Tibial nerve (tissue), 4 donors: Measurements from ENCODE around the gene FAM163B. TPM values are rescaled to one million over a fixed set of nuclear protein-coding genes. Genes with fewer than 3 reads are reported as not detected.
"Not testable (repeated sequence)": the region's sequence is repeated elsewhere in the genome, so short reads cannot be mapped to it uniquely, and the experiment has no call there.

ENCODE experiments used
- DNase-seq, 2 donors: peaks; one replicate each; pipeline ENCODE4 v3.0.0-alpha.2; 2019; ENCODE audit warnings: low spot score in 2 of 2
- H3K27ac ChIP-seq, 4 donors: fragments of 200-600 bp; sonication (generic) in 3 of 4; one replicate each; pipeline ENCODE4 v1.5.1; 2017 to 2019; ENCODE audit warnings: mild to moderate bottlenecking in 1 of 4
- H3K27me3 ChIP-seq, 2 donors: fragments of 200-600 bp; sonication (generic) in 1 of 2; one replicate each; pipeline versions ENCODE4 v1.5.1 to v1.6.0; 2017 to 2019
- H3K36me3 ChIP-seq, 3 donors: fragments of 200-600 bp; sonication (generic); one replicate each; pipeline ENCODE4 v1.5.1; 2018 to 2019
- H3K4me1 ChIP-seq, 4 donors: fragments of 200-600 bp; sonication (generic) in 3 of 4; one replicate each; pipeline ENCODE4 v1.5.1; 2017 to 2019
- H3K4me3 ChIP-seq, 4 donors: fragments of 200-600 bp; sonication (generic) in 3 of 4; one replicate each; pipeline ENCODE4 v1.5.1; 2017 to 2019; ENCODE audit warnings: mild to moderate bottlenecking in 1 of 4, moderate library complexity in 1 of 4
- H3K9me3 ChIP-seq, 4 donors: fragments of 200-600 bp; sonication (generic) in 3 of 4; one replicate each; pipeline ENCODE4 v1.5.1; 2017 to 2019
- CTCF ChIP-seq, 5 experiments: fragments of 200-600 bp in 3 of 5; fragments of 450-650 bp in 2 of 5; sonication (generic) in 3 of 5; IDR thresholded peaks; one replicate each; pipeline ENCODE4 v1.5.1; 2016 to 2019; ENCODE audit warnings: antibody characterized with exemption in 5 of 5, mild to moderate bottlenecking in 3 of 5, moderate library complexity in 2 of 5
- EP300 ChIP-seq, 2 donors: sonication (generic); formaldehyde crosslinking; IDR thresholded peaks; one replicate each; pipeline ENCODE4 v1.6.1; 2017; ENCODE audit warnings: antibody characterized with exemption in 2 of 2, mild to moderate bottlenecking in 1 of 2
- POLR2A ChIP-seq, 2 donors: fragments of 450-650 bp; IDR thresholded peaks; one replicate each; pipeline ENCODE4 v1.6.1; 2017; ENCODE audit warnings: antibody characterized with exemption in 2 of 2, mild to moderate bottlenecking in 2 of 2, moderate library complexity in 2 of 2
- WGBS, 2 donors: methylation state at CpG; one replicate each; pipeline ENCODE4 v1.1.5; 2018; 5-methylcytosine and 5-hydroxymethylcytosine counted together
- total RNA-seq, 4 donors: library from RNA; depleted of rRNA; stranded (reverse); fragments of >200 nt; gene quantifications; one replicate each; pipeline ENCODE4 v1.1.0, GENCODE V29; 2016

FAM163B gene
- total RNA-seq, 4 donors from 2014 or later = 0.90 to 2.2 (median 1.0) TPM; not detected in 1

- Histone ChIP-seq H3K4me1 (no peaks in the 10 kb centered on the region), H3K4me3 (no peak overlapping the region), H3K36me3 (no peaks in the 10 kb centered on the region), H3K27me3 (peaks cover 0 to 11% of the 10 kb centered on the region in 2 donors), H3K27ac (no peak overlapping the region), H3K9me3 (peaks cover 0 to 29% (median 3%) of the 10 kb centered on the region in 4 donors)
- DNase-seq = no peak
- WGBS, 2 donors = 89 to 90% methylated on average over 12 to 20 of the region's 23 CpGs
- no peak for TF ChIP-seq CTCF (IDR thresholded peaks at IDR 0.05)
- no peak for TF ChIP-seq EP300 (IDR thresholded peaks at IDR 0.05)
- TF ChIP-seq POLR2A (IDR thresholded peaks at IDR 0.05) = no peak
Measured at GRCh38 chr9:133629221-133630110, 20.3 kb upstream of the FAM163B start.

- DNase-seq = no peak
- WGBS, 2 donors = 75 to 79% methylated on average over 8 of the region's 8 CpGs
- Histone ChIP-seq H3K4me3 (no peak overlapping the region), H3K4me1 (no peaks in the 10 kb centered on the region), H3K36me3 (no peaks in the 10 kb centered on the region), H3K27ac (no peak overlapping the region), H3K27me3 (peaks cover 0 to 5% of the 10 kb centered on the region in 2 donors), H3K9me3 (peaks cover 0 to 29% (median 3%) of the 10 kb centered on the region in 4 donors)
- no peak for TF ChIP-seq CTCF (IDR thresholded peaks at IDR 0.05)
Measured at GRCh38 chr9:133628766-133629165, 19.6 kb upstream of the FAM163B start.

- DNase-seq = no peak
- TF ChIP-seq EP300 (IDR thresholded peaks at IDR 0.05) = no peak
- no peak for TF ChIP-seq CTCF (IDR thresholded peaks at IDR 0.05)
- TF ChIP-seq POLR2A (IDR thresholded peaks at IDR 0.05) = no peak
- Histone ChIP-seq H3K27me3 (peaks cover 0 to 15% of the 10 kb centered on the region in 2 donors), H3K4me3 (no peak overlapping the region), H3K4me1 (no peaks in the 10 kb centered on the region), H3K36me3 (no peaks in the 10 kb centered on the region), H3K9me3 (peaks cover 0 to 29% (median 3%) of the 10 kb centered on the region in 4 donors), H3K27ac (no peak overlapping the region)
- WGBS, 2 donors = 75 to 81% methylated on average over 3 of the region's 3 CpGs
Measured at GRCh38 chr9:133627341-133627740, 18.2 kb upstream of the FAM163B start.

GRCh38 chr9:133626008-133626407 is 16.8 kb upstream of the FAM163B start:
- not testable (repeated sequence) for H3K4me3 ChIP-seq, H3K27ac ChIP-seq, DNase-seq, H3K36me3 ChIP-seq, H3K4me1 ChIP-seq
- Histone ChIP-seq H3K9me3 (peaks cover 0 to 29% (median 3%) of the 10 kb centered on the region in 4 donors), H3K27me3 (peaks cover 0 to 23% of the 10 kb centered on the region in 2 donors)

- Histone ChIP-seq H3K4me3 (no peak overlapping the region), H3K4me1 (peaks cover 0 to 5% (median 2%) of the 10 kb centered on the region in 4 donors), H3K27me3 (peaks cover 0 to 37% of the 10 kb centered on the region in 2 donors), H3K36me3 (no peaks in the 10 kb centered on the region), H3K9me3 (peaks cover 0 to 29% (median 3%) of the 10 kb centered on the region in 4 donors), H3K27ac (no peak overlapping the region)
- DNase-seq = no peak
- 65 to 80% methylated on average over 4 to 5 of the region's 5 CpGs for WGBS, 2 donors
- TF ChIP-seq CTCF (IDR thresholded peaks at IDR 0.05) (no peak), POLR2A (IDR thresholded peaks at IDR 0.05) (no peak), EP300 (IDR thresholded peaks at IDR 0.05) (no peak)
Measured at GRCh38 chr9:133622555-133622954, 13.4 kb upstream of the FAM163B start.
